Measurements from ENCODE around the gene IL17C. TPM values are rescaled to one million over a fixed set of nuclear protein-coding genes. Genes with fewer than 3 reads are reported as not detected.

IL17C gene
- total RNA-seq, 2 donors from 2014 or later, result 0.65 to 0.86 TPM

DNA sequence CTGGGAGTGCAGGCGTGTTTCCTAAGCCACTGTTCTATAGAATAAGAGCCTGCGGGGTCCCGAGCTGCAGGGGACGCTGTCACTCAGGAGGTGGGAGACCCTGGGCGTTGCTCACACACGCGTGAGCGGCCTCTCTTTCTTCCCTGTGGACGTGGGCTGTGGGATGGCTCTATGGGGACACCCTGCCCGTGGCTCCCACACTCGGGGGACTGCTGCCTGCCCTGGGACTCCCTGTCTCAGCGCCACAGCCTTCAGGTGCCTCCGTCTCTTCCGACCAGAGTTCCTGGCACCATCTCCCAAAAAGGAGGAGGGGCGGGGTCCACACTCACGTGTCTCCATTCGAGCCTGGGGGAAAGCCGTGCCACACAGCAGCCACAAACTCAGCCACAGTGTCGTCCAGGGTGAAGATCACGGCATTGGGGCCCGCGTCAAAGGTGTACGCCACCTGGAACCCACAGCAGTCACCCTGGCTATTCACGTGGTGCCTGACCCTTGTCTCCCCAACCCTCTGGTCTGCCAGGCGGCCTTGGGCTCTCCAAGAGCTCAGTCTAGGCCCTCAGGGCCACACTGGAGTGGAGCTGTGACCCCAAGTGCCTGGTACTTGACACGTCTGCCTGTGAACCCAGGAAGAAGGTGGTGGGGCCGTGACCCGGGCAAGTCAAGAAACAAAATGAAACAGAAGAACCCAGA is 16.1 kb downstream of the IL17C start:
- Mint-ChIP-seq H3K27ac (peak overlapping the region; percentile 53), H3K4me3 (no peak overlapping the region)
- no peak for DNase-seq

DNA sequence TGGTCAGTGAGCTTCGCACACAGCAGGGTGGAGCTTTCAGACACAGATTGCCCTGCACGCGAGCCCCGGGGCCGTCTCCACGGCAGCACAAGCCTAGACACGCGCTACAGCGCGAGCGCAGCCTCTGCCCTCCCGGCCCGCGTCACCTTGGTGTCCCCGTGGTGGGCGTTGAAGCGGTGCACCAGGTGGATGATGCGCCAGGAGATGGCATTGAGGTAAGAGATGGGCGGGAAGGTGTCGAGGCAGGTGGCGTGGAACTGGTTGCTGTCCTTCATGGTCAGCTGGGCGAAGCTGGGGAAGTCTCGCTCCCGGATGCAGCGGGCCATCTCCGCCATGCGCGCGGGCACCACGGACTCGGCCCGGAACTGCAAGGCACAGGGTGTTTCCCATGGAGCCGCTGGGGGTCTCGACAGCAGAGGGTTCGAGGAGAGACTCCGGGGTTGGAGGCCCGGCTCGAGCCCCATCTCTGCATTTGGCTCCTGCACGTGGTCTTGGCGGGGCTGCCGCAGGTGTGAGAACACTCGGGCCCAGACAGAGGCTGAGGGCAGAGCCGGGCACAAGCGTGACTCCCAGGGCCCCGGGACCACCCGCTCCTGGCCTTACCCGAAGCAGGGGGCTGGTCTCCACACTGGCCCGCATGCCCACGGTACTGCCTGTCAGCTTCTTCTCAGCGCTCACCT is 16.8 kb downstream of the IL17C start:
- no peak for ATAC-seq
- Mint-ChIP-seq H3K4me3 (no peak overlapping the region), H3K27ac (peak overlapping the region; percentile 53)

More for the DNA sequence above, 16.1 kb downstream of the IL17C start:
- ATAC-seq, result no peak
- peaks cover 11% of the 10 kb centered on the region for H3K4me1 Mint-ChIP-seq
- no peaks in the 10 kb centered on the region for H3K9me3 ChIP-seq (ENCODE audit: control insufficient read depth, low read length, poor library complexity, severe bottlenecking)
- no peaks in the 10 kb centered on the region for H3K27me3 Mint-ChIP-seq
- H3K36me3 Mint-ChIP-seq (ENCODE audit: low read depth), result peaks cover 3% of the 10 kb centered on the region

GRCh38 chr16:88655733-88656281 is 17.4 kb downstream of the IL17C start:
- DNase-seq, result no peak
- Mint-ChIP-seq H3K36me3 (ENCODE audit: low read depth) (peaks cover 3% of the 10 kb centered on the region), H3K4me3 (no peak overlapping the region), H3K27me3 (no peaks in the 10 kb centered on the region), H3K27ac (no peak overlapping the region), H3K4me1 (peaks cover 10% of the 10 kb centered on the region)
- no peaks in the 10 kb centered on the region for H3K9me3 ChIP-seq (ENCODE audit: control insufficient read depth, low read length, poor library complexity, severe bottlenecking)
- no peak for ATAC-seq

More for the DNA sequence above, 16.8 kb downstream of the IL17C start:
- Mint-ChIP-seq H3K4me1 (peaks cover 10% of the 10 kb centered on the region), H3K27me3 (no peaks in the 10 kb centered on the region), H3K36me3 (ENCODE audit: low read depth) (peaks cover 3% of the 10 kb centered on the region)
- DNase-seq, result no peak
- H3K9me3 ChIP-seq (ENCODE audit: control insufficient read depth, low read length, poor library complexity, severe bottlenecking), result no peaks in the 10 kb centered on the region

DNA sequence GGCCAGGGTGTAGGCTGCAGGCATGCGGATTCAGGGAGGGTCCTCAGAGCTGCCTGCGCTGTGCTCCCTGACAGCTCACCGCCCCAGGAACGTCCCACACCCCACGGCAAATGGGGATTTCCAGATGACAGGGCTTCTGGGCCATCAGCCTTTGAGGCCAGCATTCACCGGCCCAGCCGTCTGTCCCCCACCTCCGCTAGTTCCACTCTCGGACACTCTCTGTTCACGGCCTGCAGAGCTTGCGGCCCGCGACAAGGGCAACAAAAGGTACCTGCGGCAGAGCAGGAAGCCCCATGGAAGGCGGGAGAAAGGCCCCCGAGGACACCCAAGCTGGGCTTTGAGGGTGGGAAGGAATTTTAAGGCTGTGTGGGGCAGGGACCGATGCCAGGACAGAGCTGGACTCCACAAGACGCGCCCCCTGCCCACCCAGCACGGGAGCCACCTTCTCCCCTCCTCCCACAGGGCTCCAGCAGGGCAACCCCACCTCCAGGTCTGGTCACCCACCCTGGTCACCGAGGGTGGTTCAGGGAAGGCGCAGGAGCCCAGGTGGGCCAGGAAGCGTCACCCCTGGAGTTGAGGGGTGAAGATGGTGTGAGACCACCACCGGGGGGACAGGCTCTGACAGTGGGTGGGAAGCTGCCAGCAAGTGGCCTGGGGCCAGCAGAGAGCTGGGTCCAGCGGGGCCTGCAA is 18.1 kb downstream of the IL17C start:
- ATAC-seq (no peak), DNase-seq (no peak)
- no peaks in the 10 kb centered on the region for H3K9me3 ChIP-seq (ENCODE audit: control insufficient read depth, low read length, poor library complexity, severe bottlenecking)
- Mint-ChIP-seq H3K4me1 (peaks cover 10% of the 10 kb centered on the region), H3K27ac (no peak overlapping the region), H3K4me3 (no peak overlapping the region), H3K27me3 (no peaks in the 10 kb centered on the region), H3K36me3 (ENCODE audit: low read depth) (peaks cover 3% of the 10 kb centered on the region)

- peaks cover 15% of the 10 kb centered on the region for H3K4me1 Mint-ChIP-seq
- DNase-seq (no peak), ATAC-seq (no peak)
- no peaks in the 10 kb centered on the region for H3K9me3 ChIP-seq (ENCODE audit: control insufficient read depth, low read length, poor library complexity, severe bottlenecking)
- peaks cover 3% of the 10 kb centered on the region for H3K36me3 Mint-ChIP-seq (ENCODE audit: low read depth)
- no peak overlapping the region for H3K27ac Mint-ChIP-seq
- no peaks in the 10 kb centered on the region for H3K27me3 Mint-ChIP-seq
- no peak overlapping the region for H3K4me3 Mint-ChIP-seq
Measured at GRCh38 chr16:88657371-88657770, 19.0 kb downstream of the IL17C start.

GRCh38 chr16:88658714-88659113 is 20.3 kb downstream of the IL17C start:
- Mint-ChIP-seq H3K36me3 (ENCODE audit: low read depth) (peaks cover 3% of the 10 kb centered on the region), H3K27me3 (no peaks in the 10 kb centered on the region), H3K4me3 (no peak overlapping the region), H3K27ac (no peak overlapping the region), H3K4me1 (peaks cover 15% of the 10 kb centered on the region)
- H3K9me3 ChIP-seq (ENCODE audit: control insufficient read depth, low read length, poor library complexity, severe bottlenecking), result no peaks in the 10 kb centered on the region
- no peak for ATAC-seq
- DNase-seq, result no peak

GRCh38 chr16:88659160-88659559 is 20.8 kb downstream of the IL17C start:
- Mint-ChIP-seq H3K4me3 (no peak overlapping the region), H3K36me3 (ENCODE audit: low read depth) (peaks cover 3% of the 10 kb centered on the region), H3K27ac (no peak overlapping the region), H3K4me1 (peaks cover 13% of the 10 kb centered on the region), H3K27me3 (no peaks in the 10 kb centered on the region)
- H3K9me3 ChIP-seq (ENCODE audit: control insufficient read depth, low read length, poor library complexity, severe bottlenecking), result no peaks in the 10 kb centered on the region
- DNase-seq, result no peak
- no peak for ATAC-seq

DNA sequence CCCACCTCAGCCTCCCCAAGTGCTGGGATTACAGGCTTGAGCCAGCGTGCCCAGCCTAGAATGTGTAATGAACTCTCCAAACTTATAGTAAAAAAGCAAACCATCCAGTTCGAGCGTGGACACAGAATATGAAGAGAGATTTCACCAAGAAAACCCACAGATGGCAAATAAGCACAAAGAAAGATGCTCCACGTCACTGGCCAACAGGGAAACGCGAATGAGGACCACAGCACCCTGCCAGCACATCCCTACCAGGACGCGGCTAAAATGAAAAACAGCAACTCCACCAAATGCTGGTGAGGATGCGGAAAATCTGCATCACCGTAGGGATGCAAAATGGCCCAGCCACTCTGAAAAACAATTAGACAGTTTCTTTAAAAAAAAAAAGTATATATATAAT is 23.1 kb downstream of the IL17C start:
- H3K27ac Mint-ChIP-seq, result peak overlapping the region; percentile 86
- no peaks in the 10 kb centered on the region for H3K27me3 Mint-ChIP-seq
- no peaks in the 10 kb centered on the region for H3K36me3 Mint-ChIP-seq (ENCODE audit: low read depth)
- H3K4me1 Mint-ChIP-seq, result peaks cover 13% of the 10 kb centered on the region
- peak overlapping the region; percentile 91 for H3K4me3 Mint-ChIP-seq
- no peaks in the 10 kb centered on the region for H3K9me3 ChIP-seq (ENCODE audit: control insufficient read depth, low read length, poor library complexity, severe bottlenecking)
- DNase-seq, result no peak
- no peak for ATAC-seq

- Mint-ChIP-seq H3K36me3 (ENCODE audit: low read depth) (no peaks in the 10 kb centered on the region), H3K4me1 (peaks cover 13% of the 10 kb centered on the region), H3K27ac (peak overlapping the region; percentile 86), H3K27me3 (no peaks in the 10 kb centered on the region), H3K4me3 (peak overlapping the region; percentile 91)
- no peak for ATAC-seq
- H3K9me3 ChIP-seq (ENCODE audit: control insufficient read depth, low read length, poor library complexity, severe bottlenecking), result no peaks in the 10 kb centered on the region
- no peak for DNase-seq
Measured at GRCh38 chr16:88662222-88662842, 24.0 kb downstream of the IL17C start.

- peak; percentile 90 to 95 (median 94) for DNase-seq
- Mint-ChIP-seq H3K27me3 (no peaks in the 10 kb centered on the region), H3K4me1 (peaks cover 13% of the 10 kb centered on the region), H3K36me3 (ENCODE audit: low read depth) (no peaks in the 10 kb centered on the region), H3K4me3 (peak within 1 kb of the TSS; percentile 95), H3K27ac (peak within 1 kb of the TSS; percentile 86)
- ATAC-seq, result peak; percentile 98
- no peaks in the 10 kb centered on the region for H3K9me3 ChIP-seq (ENCODE audit: control insufficient read depth, low read length, poor library complexity, severe bottlenecking)
Measured at GRCh38 chr16:88662843-88663606, 24.7 kb downstream of the IL17C start, which contains the start of gene MVD. Gene MVD, minus strand, starts transcription at chr16:88663091. Its CDS starts 11 bp downstream, at chr16:88663080.

- ATAC-seq (no peak), DNase-seq (no peak)
- H3K27me3 Mint-ChIP-seq, result no peaks in the 10 kb centered on the region
- H3K9me3 ChIP-seq (ENCODE audit: control insufficient read depth, low read length, poor library complexity, severe bottlenecking), result no peaks in the 10 kb centered on the region
- peaks cover 13% of the 10 kb centered on the region for H3K4me1 Mint-ChIP-seq
- H3K27ac Mint-ChIP-seq, result peak overlapping the region; percentile 19
- peak overlapping the region; percentile 57 for H3K4me3 Mint-ChIP-seq
- H3K36me3 Mint-ChIP-seq (ENCODE audit: low read depth), result no peaks in the 10 kb centered on the region
Measured at GRCh38 chr16:88665148-88665547, 26.8 kb downstream of the IL17C start.

DNA sequence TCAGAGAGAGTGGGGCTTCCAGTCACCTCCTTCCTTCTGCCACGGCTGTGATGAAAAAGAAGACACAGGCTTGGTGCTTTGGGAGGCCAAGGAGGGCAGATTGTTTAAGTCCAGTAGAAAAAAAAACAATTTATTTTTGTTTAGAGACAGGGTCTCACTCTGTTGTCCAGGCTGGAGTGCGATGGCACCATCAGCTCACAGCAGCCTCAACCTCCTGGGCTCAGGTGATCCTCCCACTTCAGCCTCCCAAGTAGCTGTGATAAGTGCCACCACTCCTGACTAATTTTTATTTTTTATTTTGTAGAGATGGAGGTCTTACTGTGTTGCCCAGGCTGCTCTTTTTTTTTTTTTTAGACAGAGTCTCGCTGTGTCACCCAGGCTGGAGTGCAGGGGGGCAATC is 27.2 kb downstream of the IL17C start:
- Mint-ChIP-seq H3K36me3 (ENCODE audit: low read depth) (no peaks in the 10 kb centered on the region), H3K4me3 (no peak overlapping the region), H3K27ac (peak overlapping the region; percentile 19), H3K4me1 (peaks cover 13% of the 10 kb centered on the region), H3K27me3 (no peaks in the 10 kb centered on the region)
- no peak for ATAC-seq
- no peaks in the 10 kb centered on the region for H3K9me3 ChIP-seq (ENCODE audit: control insufficient read depth, low read length, poor library complexity, severe bottlenecking)
- no peak for DNase-seq

Data from T-helper 17 cell (primary cell).